Ascending aorta (tissue), 2 donors: ENCODE measurements around the gene RET. TPM values are rescaled to one million over a fixed set of nuclear protein-coding genes. Genes with fewer than 3 reads are reported as not detected.

ENCODE experiments used
- DNase-seq, 2 donors: peaks; one replicate each; pipeline ENCODE4 v3.0.0-alpha.2; 2019; ENCODE audit warnings: low spot score in 2 of 2
- H3K27ac ChIP-seq, 2 donors: fragments of 200-600 bp; sonication (generic); one replicate each; pipeline ENCODE4 v1.5.1; 2016 to 2017; ENCODE audit warnings: mild to moderate bottlenecking in 1 of 2
- H3K27me3 ChIP-seq: fragments of 200-600 bp; sonication (generic); one replicate; pipeline ENCODE4 v1.5.1; 2017
- H3K36me3 ChIP-seq, 2 donors: fragments of 200-600 bp; sonication (generic); one replicate each; pipeline ENCODE4 v1.5.1; 2016
- H3K4me1 ChIP-seq, 2 donors: fragments of 200-600 bp; sonication (generic); one replicate each; pipeline ENCODE4 v1.5.1; 2016 to 2017; ENCODE audit warnings: mild to moderate bottlenecking in 1 of 2
- H3K4me3 ChIP-seq, 2 donors: fragments of 200-600 bp; sonication (generic); one replicate each; pipeline ENCODE4 v1.5.1; 2016 to 2017; ENCODE audit warnings: mild to moderate bottlenecking in 1 of 2
- H3K9me3 ChIP-seq, 2 donors: fragments of 200-600 bp; sonication (generic); one replicate each; pipeline ENCODE4 v1.5.1; 2016
- CTCF ChIP-seq, 3 experiments: fragments of 200-600 bp in 2 of 3; fragments of 450-650 bp in 1 of 3; sonication (generic) in 2 of 3; IDR thresholded peaks; one replicate each; pipeline ENCODE4 v1.5.1; 2016 to 2019; ENCODE audit warnings: antibody characterized with exemption in 3 of 3, mild to moderate bottlenecking in 1 of 3, moderate library complexity in 1 of 3
- intact Hi-C: fragments of 100-400 bp; cut with DNase I; formaldehyde crosslinking; loops from one replicate; pipeline ENCODE4 v1.15.1; 2023
- total RNA-seq: library from RNA; depleted of rRNA; stranded (reverse); fragments of >200 nt; gene quantifications from one replicate; pipeline ENCODE4 v1.1.0, GENCODE V29; 2016

The RET gene
- total RNA-seq, 1 donor from 2014 or later: not detected

GRCh38 chr10:43057831-43058340, 19.0 kb upstream of the RET start:
- Histone ChIP-seq H3K27ac (no peak overlapping the region), H3K36me3 (no peaks in the 10 kb centered on the region), H3K4me1 (no peaks in the 10 kb centered on the region), H3K27me3 (no peaks in the 10 kb centered on the region), H3K4me3 (no peak overlapping the region), H3K9me3 (no peaks in the 10 kb centered on the region)
- intact Hi-C loops: no loop called here
- TF ChIP-seq CTCF (IDR thresholded peaks at IDR 0.05): no peak
- DNase-seq: no peak

GRCh38 chr10:43058716-43059335, 18.0 kb upstream of the RET start:
- no peak overlapping the region for H3K4me3 ChIP-seq
- H3K9me3 ChIP-seq: no peaks in the 10 kb centered on the region
- no peak overlapping the region for H3K27ac ChIP-seq
- intact Hi-C loops: no loop called here
- no peak for DNase-seq
- TF ChIP-seq CTCF (IDR thresholded peaks at IDR 0.05): no peak
- H3K36me3 ChIP-seq: no peaks in the 10 kb centered on the region
- H3K27me3 ChIP-seq: no peaks in the 10 kb centered on the region
- no peaks in the 10 kb centered on the region for H3K4me1 ChIP-seq

GRCh38 chr10:43059336-43059720, 17.5 kb upstream of the RET start:
- no peaks in the 10 kb centered on the region for H3K9me3 ChIP-seq
- TF ChIP-seq CTCF (IDR thresholded peaks at IDR 0.05): no peak
- no peaks in the 10 kb centered on the region for H3K27me3 ChIP-seq
- no peak overlapping the region for H3K4me3 ChIP-seq
- no peaks in the 10 kb centered on the region for H3K4me1 ChIP-seq
- H3K27ac ChIP-seq: no peak overlapping the region
- intact Hi-C loops: no loop called here
- no peaks in the 10 kb centered on the region for H3K36me3 ChIP-seq
- no peak for DNase-seq

- TF ChIP-seq CTCF (IDR thresholded peaks at IDR 0.05): no peak
- Histone ChIP-seq H3K27me3 (no peaks in the 10 kb centered on the region), H3K36me3 (no peaks in the 10 kb centered on the region), H3K4me3 (no peak overlapping the region), H3K27ac (no peak overlapping the region), H3K4me1 (no peaks in the 10 kb centered on the region), H3K9me3 (no peaks in the 10 kb centered on the region)
- no peak for DNase-seq
- intact Hi-C loops: no loop called here
These were observed 17.0 kb upstream of the RET start for GRCh38 chr10:43059828-43060227.

GRCh38 chr10:43060291-43060690, 16.6 kb upstream of the RET start:
- Histone ChIP-seq H3K4me1 (no peaks in the 10 kb centered on the region), H3K36me3 (no peaks in the 10 kb centered on the region), H3K4me3 (no peak overlapping the region), H3K27ac (no peak overlapping the region), H3K9me3 (no peaks in the 10 kb centered on the region), H3K27me3 (no peaks in the 10 kb centered on the region)
- TF ChIP-seq CTCF (IDR thresholded peaks at IDR 0.05): no peak
- no peak for DNase-seq
- intact Hi-C loops: no loop called here

GRCh38 chr10:43061331-43061730, 15.5 kb upstream of the RET start:
- Histone ChIP-seq H3K36me3 (no peaks in the 10 kb centered on the region), H3K27ac (no peak overlapping the region), H3K9me3 (no peaks in the 10 kb centered on the region), H3K4me1 (no peaks in the 10 kb centered on the region), H3K27me3 (no peaks in the 10 kb centered on the region), H3K4me3 (no peak overlapping the region)
- no peak for DNase-seq
- TF ChIP-seq CTCF (IDR thresholded peaks at IDR 0.05): no peak
- intact Hi-C loops: no loop called here
